HepG2 (cell line): ENCODE data around the gene RANBP17. TPM values are rescaled to one million over a fixed set of nuclear protein-coding genes. Genes with fewer than 3 reads are reported as not detected.

ENCODE experiments used
- ATAC-seq: fragments of 200-7000 bp; cut with Tn5 transposase; 3 replicates; pipeline ENCODE4 v1.9.1; 2020; ENCODE audit warnings: mild to moderate bottlenecking, moderate library complexity
- BruUV-seq: library from RNA; stranded (reverse); fragments of 400-500 nt; replicated peaks from 2 replicates; lab custom pipeline; 2021; lab: Mats Ljungman, UMichigan
- CTCF ChIA-PET: fragments of 300-600 bp; formaldehyde crosslinking; extraction: SDS; loops from one replicate; lab custom pipeline; 2021; ENCODE audit warnings: low total read pairs, inconsistent platforms, low intra/inter-chr PET ratio; lab: Yijun Ruan, JAX
- POLR2A ChIA-PET: fragments of 350-600 bp; sonication (Branson Sonifier 250); formaldehyde crosslinking; loops from one replicate; lab custom pipeline; 2020; ENCODE audit warnings: antibody characterized with exemption, inconsistent platforms; lab: Yijun Ruan, JAX
- DNase-seq: peaks from one replicate; pipeline ENCODE4 v3.0.0-alpha.2; 2015; ENCODE audit warnings: low spot score
- FAIRE-seq: peaks from 3 replicates; lab custom pipeline; 2011; peaks lifted over from hg19 to GRCh38; lab: Jason Lieb, UNC
- H2AFZ ChIP-seq: one replicate; pipeline ENCODE4 v1.6.1; 2011; ENCODE audit warnings: low read length, inconsistent platforms
- H3K27ac ChIP-seq: fragments of 300-600 bp; 3 replicates; pipeline ENCODE4 v1.8.0; 2011; ENCODE audit warnings: mixed run types, mild to moderate bottlenecking, mixed read lengths, low read length, inconsistent platforms; ENCODE audit not compliant: insufficient read depth; ENCODE audit errors: extremely low read length
- H3K27me3 ChIP-seq, 2 experiments: fragments of 200-600 bp in 1 of 2; 2 replicates in 1 of 2; 3 replicates in 1 of 2; pipeline versions ENCODE4 v1.6.0 to v1.8.0; 2011; ENCODE audit warnings: low read length in 2 of 2, mild to moderate bottlenecking in 2 of 2, moderate library complexity in 2 of 2, inconsistent platforms in 1 of 2; ENCODE audit not compliant: insufficient read depth in 2 of 2, control insufficient read depth in 1 of 2
- H3K36me3 ChIP-seq, 2 experiments: fragments of 200-600 bp in 1 of 2; replicated peaks in 1 of 2; 2 replicates in 1 of 2; 3 replicates in 1 of 2; pipeline versions ENCODE4 v1.5.1 to v1.8.0; 2011; ENCODE audit warnings: low read length in 2 of 2, inconsistent platforms in 1 of 2; ENCODE audit not compliant: insufficient read depth in 2 of 2, control insufficient read depth in 1 of 2
- H3K4me1 ChIP-seq: 2 replicates; pipeline ENCODE4 v1.5.1; 2012; ENCODE audit warnings: low read length, inconsistent platforms; ENCODE audit not compliant: insufficient read depth
- H3K4me2 ChIP-seq: 2 replicates; pipeline ENCODE4 v1.6.0; 2011; ENCODE audit warnings: low read depth, low read length, inconsistent platforms
- H3K4me3 ChIP-seq, 3 experiments: fragments of 200-600 bp in 1 of 3; sonication (generic), shearing (Covaris generic) in 1 of 3; replicated peaks in 1 of 3; 2 replicates each; pipeline ENCODE4 v1.5.1; 2011 to 2016; ENCODE audit warnings: low read length in 3 of 3, inconsistent platforms in 2 of 3, low read depth in 2 of 3, mild to moderate bottlenecking in 2 of 3, control low read depth in 1 of 3, mixed read lengths in 1 of 3; ENCODE audit not compliant: insufficient read depth in 1 of 3
- H3K79me2 ChIP-seq: one replicate; pipeline ENCODE4 v1.6.1; 2011; ENCODE audit warnings: low read length, inconsistent platforms; ENCODE audit not compliant: insufficient read depth
- H3K9ac ChIP-seq: 2 replicates; pipeline ENCODE4 v1.6.0; 2011; ENCODE audit warnings: mild to moderate bottlenecking, low read depth, low read length, inconsistent platforms; ENCODE audit not compliant: insufficient read depth
- H3K9me3 ChIP-seq: 2 replicates; pipeline ENCODE4 v1.5.1; 2012; ENCODE audit warnings: mild to moderate bottlenecking, low read length
- H4K20me1 ChIP-seq: 2 replicates; pipeline ENCODE4 v1.6.0; 2011; ENCODE audit warnings: inconsistent platforms, mild to moderate bottlenecking, low read length, moderate library complexity; ENCODE audit not compliant: insufficient read depth
- E2F5 ChIP-seq: sonication (generic); formaldehyde crosslinking; conservative IDR thresholded peaks from 2 replicates; pipeline ENCODE4 v1.4.0; 2020; ENCODE audit warnings: missing genetic modification reagents
- FOXA3 ChIP-seq: IDR thresholded peaks from 2 replicates; pipeline ENCODE4 v1.6.1; 2016; ENCODE audit warnings: missing genetic modification reagents, missing compliant biosample characterization
- FOXC1 ChIP-seq: sonication (generic); formaldehyde crosslinking; IDR thresholded peaks from 2 replicates; pipeline ENCODE4 v1.8.0; 2022; ENCODE audit warnings: mild to moderate bottlenecking, missing genetic modification reagents, borderline replicate concordance
- HNRNPL ChIP-seq: fragments of 200-400 bp; formaldehyde crosslinking; IDR thresholded peaks from 2 replicates; pipeline ENCODE4 v1.6.1; 2017; ENCODE audit warnings: mild to moderate bottlenecking, low read depth, low read length
- NR0B2 ChIP-seq: sonication (generic); formaldehyde crosslinking; IDR thresholded peaks from 2 replicates; pipeline ENCODE4 v1.4.0; 2020; ENCODE audit warnings: mild to moderate bottlenecking, missing genetic modification reagents
- PAF1 ChIP-seq: IDR thresholded peaks from 2 replicates; pipeline ENCODE4 v1.6.1; 2016; ENCODE audit warnings: missing genetic modification reagents, missing compliant biosample characterization
- ZNF317 ChIP-seq: sonication (generic); formaldehyde crosslinking; IDR thresholded peaks from 2 replicates; pipeline ENCODE4 v1.5.0; 2020; ENCODE audit warnings: mild to moderate bottlenecking, missing genetic modification reagents
- ZNF431 ChIP-seq: sonication (generic); formaldehyde crosslinking; IDR thresholded peaks from 2 replicates; pipeline ENCODE4 v1.9.0; 2022; ENCODE audit warnings: missing genetic modification reagents, low read depth, mild to moderate bottlenecking, borderline replicate concordance
- ZNF646 ChIP-seq: sonication (generic); formaldehyde crosslinking; IDR thresholded peaks from 2 replicates; pipeline ENCODE4 v1.9.0; 2021; ENCODE audit warnings: mild to moderate bottlenecking, missing genetic modification reagents
- ZNF772 ChIP-seq: sonication (generic); formaldehyde crosslinking; IDR thresholded peaks from 2 replicates; pipeline ENCODE4 v1.5.0; 2020; ENCODE audit warnings: mild to moderate bottlenecking, missing genetic modification reagents
- ZUFSP ChIP-seq: sonication (generic); formaldehyde crosslinking; IDR thresholded peaks from 2 replicates; pipeline ENCODE4 v1.9.0; 2021; ENCODE audit warnings: missing genetic modification reagents, mild to moderate bottlenecking, borderline replicate concordance
- WGBS: methylation state at CpG from one replicate; pipeline ENCODE4 v1.1.6; 2017; ENCODE audit warnings: low lambda C conversion rate; 5-methylcytosine and 5-hydroxymethylcytosine counted together
- in situ Hi-C: cut with HindIII; loops from 2 replicates; pipeline ENCODE4 v1.10.0; 2017; ENCODE audit warnings: low pct_unique_long_range_greater_than_20kb; ENCODE audit not compliant: extremely low pct_ligation_motif_present
- intact Hi-C: fragments of 100-400 bp; cut with micrococcal nuclease; formaldehyde crosslinking; loops from one replicate; pipeline ENCODE4 v1.10.0; 2022; ENCODE audit not compliant: unreplicated experiment
- polyA plus RNA-seq, 8 experiments: library from polyadenylated mRNA; depleted of rRNA in 3 of 8; stranded (reverse) in 7 of 8; unstranded in 1 of 8; fragments of >200 nt; fragmentation: Illumina TruSeq in 4 of 8; extraction: Trizol in 4 of 8; gene quantifications; 2 replicates each; pipeline versions ENCODE4 v1.2.1 to v1.2.3, GENCODE V29; 2011 to 2016; ENCODE audit warnings: low read depth in 4 of 8, missing spikeins in 1 of 8, mixed read lengths in 1 of 8; ENCODE audit not compliant: insufficient read depth in 1 of 8
- total RNA-seq, 5 experiments: library from RNA; depleted of rRNA; stranded (reverse); fragments of >200 nt; fragmentation: Illumina TruSeq; extraction: Trizol; gene quantifications; 2 replicates each; pipeline ENCODE4 v1.2.3, GENCODE V29; 2016; ENCODE audit warnings: low read depth in 1 of 5

Gene RANBP17
- total and polyA plus RNA-seq, 2 of the 13 experiments (the other 11 are each of a cell fraction or from before 2014, with no cell fraction given), result not detected

GRCh38 chr5:170843870-170844269 is 17.9 kb upstream of the RANBP17 start:
- intact Hi-C loops (no loop called here), in situ Hi-C loops (no loop called here)
- no peaks in the 10 kb centered on the region for H3K27me3 ChIP-seq
- no peaks in the 10 kb centered on the region for H3K4me1 ChIP-seq
- no peak for DNase-seq
- no peaks in the 10 kb centered on the region for H3K9me3 ChIP-seq
- no peak overlapping the region for H3K4me2 ChIP-seq
- ChIA-PET CTCF (no interaction called here), POLR2A (no interaction called here)
- H3K27ac ChIP-seq, result no peak overlapping the region
- no peaks in the 10 kb centered on the region for H3K79me2 ChIP-seq
- H2AFZ ChIP-seq, result no peak overlapping the region
- WGBS, result 0% methylated on average over 2 of the region's 2 CpGs
- H4K20me1 ChIP-seq, result no peaks in the 10 kb centered on the region
- no peak overlapping the region for H3K9ac ChIP-seq
- no TSS peak for BruUV-seq
- no peaks in the 10 kb centered on the region for H3K36me3 ChIP-seq
- H3K4me3 ChIP-seq, result no peak overlapping the region
- FAIRE-seq, result no peak
- no peak for TF ChIP-seq E2F5 (CRISPR knock-in tag)
- no peak for TF ChIP-seq FOXA3 (CRISPR knock-in tag)
- no peak for TF ChIP-seq ZNF772
- no peak for TF ChIP-seq ZNF317 (CRISPR knock-in tag)
- no peak for TF ChIP-seq NR0B2 (CRISPR knock-in tag)
- TF ChIP-seq HNRNPL, result no peak
- TF ChIP-seq FOXC1 (CRISPR knock-in tag), result no peak
- no peak for TF ChIP-seq PAF1 (CRISPR knock-in tag)
- TF ChIP-seq ZNF646, result no peak
- TF ChIP-seq ZUFSP, result no peak
- no peak for TF ChIP-seq ZNF431
- ATAC-seq, result no peak
